Stomach (tissue), 9 donors: ENCODE results near the gene BMPR2. TPM values are rescaled to one million over a fixed set of nuclear protein-coding genes. Genes with fewer than 3 reads are reported as not detected.
"Not testable (repeated sequence)": the region's sequence is repeated elsewhere in the genome, so short reads cannot be mapped to it uniquely, and the experiment has no call there.

Experiments used
- DNase-seq, 2 donors: peaks; one replicate each; pipeline versions ENCODE4 v3.0.0 to v3.0.0-alpha.2; 2013 to 2019
- H3K27ac ChIP-seq, 5 donors: fragments of 200-600 bp in 4 of 5; sonication (generic) in 4 of 5; one replicate each; pipeline ENCODE4 v1.5.1; 2013 to 2019; ENCODE audit warnings: mild to moderate bottlenecking in 1 of 5, moderate library complexity in 1 of 5
- H3K27me3 ChIP-seq, 3 donors: fragments of 200-600 bp; sonication (generic); one replicate each; pipeline ENCODE4 v1.5.1; 2017 to 2019; ENCODE audit warnings: mixed run types in 1 of 3
- H3K36me3 ChIP-seq, 4 donors: fragments of 200-600 bp; sonication (generic); 1 replicate in 3 of 4; 2 replicates in 1 of 4; pipeline ENCODE4 v1.5.1; 2016 to 2019
- H3K4me1 ChIP-seq, 4 donors: fragments of 200-600 bp; sonication (generic); one replicate each; pipeline ENCODE4 v1.5.1; 2016 to 2019
- H3K4me3 ChIP-seq, 4 donors: fragments of 200-600 bp; sonication (generic) in 3 of 4; one replicate each; pipeline ENCODE4 v1.5.1; 2016 to 2019; ENCODE audit warnings: mild to moderate bottlenecking in 1 of 4
- H3K9me3 ChIP-seq, 4 donors: fragments of 200-600 bp; sonication (generic); one replicate each; pipeline ENCODE4 v1.5.1; 2016 to 2019
- EP300 ChIP-seq: sonication (generic); formaldehyde crosslinking; IDR thresholded peaks from one replicate; pipeline ENCODE4 v1.6.1; 2017; ENCODE audit warnings: antibody characterized with exemption
- POLR2A ChIP-seq, 4 donors: fragments of 450-650 bp; IDR thresholded peaks; one replicate each; pipeline ENCODE4 v1.6.1; 2016; ENCODE audit warnings: antibody characterized with exemption in 4 of 4, control low read depth in 2 of 4, mild to moderate bottlenecking in 1 of 4, moderate library complexity in 1 of 4
- POLR2AphosphoS5 ChIP-seq, 3 donors: sonication (generic); formaldehyde crosslinking; IDR thresholded peaks; one replicate each; pipeline ENCODE4 v1.6.1; 2016; ENCODE audit warnings: antibody characterized with exemption in 3 of 3
- WGBS, 5 donors: extraction: QIAGEN DNeasy Blood & Tissue Kit in 3 of 5; methylation state at CpG; one replicate each; pipeline versions ENCODE4 v1.1.5 to v1.1.7; 2013 to 2018; 5-methylcytosine and 5-hydroxymethylcytosine counted together
- intact Hi-C: fragments of 100-400 bp; cut with DNase I; formaldehyde crosslinking; loops from one replicate; pipeline ENCODE4 v1.15.1; 2023; ENCODE audit warnings: low total_unique reads
- polyA plus RNA-seq, 3 donors: library from polyadenylated mRNA; stranded (reverse); fragments of 200-250 nt; gene quantifications; one replicate each; pipeline ENCODE4 v1.2.3, GENCODE V29; 2013
- total RNA-seq, 5 donors: library from RNA; depleted of rRNA; stranded (reverse); fragments of >200 nt; gene quantifications; one replicate each; pipeline versions ENCODE4 v1.1.0 to v1.2.3, GENCODE V29; 2014 to 2016
- TF ChIP-seq, protein P1 (sequence below), 7 experiments: fragments of 450-650 bp in 4 of 7; fragments of 200-600 bp in 3 of 7; sonication (generic) in 3 of 7; IDR thresholded peaks; one replicate each; pipeline ENCODE4 v1.5.1; 2016 to 2019; ENCODE audit warnings: antibody characterized with exemption in 7 of 7, control low read depth in 2 of 7, mild to moderate bottlenecking in 1 of 7
- donor health status: healthy with polysubstance abuse.
- donor health status: Bipolar disorder and iron deficiency.
- donor health status: healthy.

Gene BMPR2
- total and polyA plus RNA-seq, 8 donors: 2.8 to 48.3 (median 16.2) TPM

DNA sequence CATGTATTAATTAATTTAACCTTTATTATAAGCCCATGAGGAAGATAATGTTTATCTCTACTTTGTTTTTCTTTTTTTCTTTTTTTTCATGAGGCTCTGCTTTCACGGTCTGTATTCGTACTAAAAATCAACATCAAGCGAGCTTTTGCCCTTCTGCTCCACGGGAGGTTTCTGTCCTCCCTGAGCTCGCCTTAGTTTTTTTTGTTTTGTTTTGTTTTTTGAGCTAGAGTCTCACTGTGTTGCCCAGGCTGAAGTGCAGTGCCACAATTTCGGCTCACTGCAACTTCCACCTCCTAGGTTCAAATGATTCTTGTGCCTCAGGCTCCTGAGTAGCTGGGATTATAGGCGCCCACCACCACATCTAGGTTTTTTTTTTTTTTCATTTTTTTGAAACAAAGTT is 29.9 kb upstream of the BMPR2 start:
- Histone ChIP-seq H3K9me3 (no peaks in the 10 kb centered on the region), H3K36me3 (no peaks in the 10 kb centered on the region), H3K4me3 (no peak overlapping the region), H3K27me3 (no peaks in the 10 kb centered on the region), H3K27ac (no peak overlapping the region), H3K4me1 (no peaks in the 10 kb centered on the region)
- intact Hi-C loops: no loop called here
- TF ChIP-seq POLR2AphosphoS5 (IDR thresholded peaks at IDR 0.05) (no peak), EP300 (no peak), POLR2A (IDR thresholded peaks at IDR 0.05) (no peak)
- TF ChIP-seq, protein P1, sequence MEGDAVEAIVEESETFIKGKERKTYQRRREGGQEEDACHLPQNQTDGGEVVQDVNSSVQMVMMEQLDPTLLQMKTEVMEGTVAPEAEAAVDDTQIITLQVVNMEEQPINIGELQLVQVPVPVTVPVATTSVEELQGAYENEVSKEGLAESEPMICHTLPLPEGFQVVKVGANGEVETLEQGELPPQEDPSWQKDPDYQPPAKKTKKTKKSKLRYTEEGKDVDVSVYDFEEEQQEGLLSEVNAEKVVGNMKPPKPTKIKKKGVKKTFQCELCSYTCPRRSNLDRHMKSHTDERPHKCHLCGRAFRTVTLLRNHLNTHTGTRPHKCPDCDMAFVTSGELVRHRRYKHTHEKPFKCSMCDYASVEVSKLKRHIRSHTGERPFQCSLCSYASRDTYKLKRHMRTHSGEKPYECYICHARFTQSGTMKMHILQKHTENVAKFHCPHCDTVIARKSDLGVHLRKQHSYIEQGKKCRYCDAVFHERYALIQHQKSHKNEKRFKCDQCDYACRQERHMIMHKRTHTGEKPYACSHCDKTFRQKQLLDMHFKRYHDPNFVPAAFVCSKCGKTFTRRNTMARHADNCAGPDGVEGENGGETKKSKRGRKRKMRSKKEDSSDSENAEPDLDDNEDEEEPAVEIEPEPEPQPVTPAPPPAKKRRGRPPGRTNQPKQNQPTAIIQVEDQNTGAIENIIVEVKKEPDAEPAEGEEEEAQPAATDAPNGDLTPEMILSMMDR (IDR thresholded peaks at IDR 0.05): no peak
- WGBS, 5 donors: 88 to 94% (median 93%) methylated on average over 7 of the region's 7 CpGs
- no peak for DNase-seq

DNA sequence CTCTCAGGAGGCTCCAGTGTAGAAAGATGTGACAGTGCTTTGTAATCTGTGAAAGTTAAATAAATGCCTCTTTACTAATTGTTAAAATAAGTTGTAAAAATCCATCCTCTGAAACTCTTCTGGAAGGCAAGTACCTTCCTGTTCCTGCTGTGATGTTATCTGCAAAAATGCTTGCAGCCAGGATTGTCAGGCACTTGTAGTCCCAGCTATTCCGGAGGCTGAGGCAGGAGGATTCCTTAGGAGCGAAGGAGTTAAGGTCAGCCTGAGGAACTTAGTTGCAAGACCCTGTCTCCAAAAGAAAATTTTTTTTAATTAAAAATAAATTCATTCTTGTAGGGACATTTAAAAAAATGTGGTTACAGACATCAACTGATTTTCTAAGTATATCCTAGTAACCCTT is 22.7 kb upstream of the BMPR2 start:
- no peaks in the 10 kb centered on the region for H3K36me3 ChIP-seq
- H3K27ac ChIP-seq: no peak overlapping the region
- no peaks in the 10 kb centered on the region for H3K4me1 ChIP-seq
- TF ChIP-seq EP300 (no peak), POLR2AphosphoS5 (IDR thresholded peaks at IDR 0.05) (no peak), POLR2A (IDR thresholded peaks at IDR 0.05) (no peak)
- TF ChIP-seq, protein P1 (IDR thresholded peaks at IDR 0.05): no peak
- intact Hi-C loops: no loop called here
- no peaks in the 10 kb centered on the region for H3K27me3 ChIP-seq
- no peak for DNase-seq
- H3K9me3 ChIP-seq: no peaks in the 10 kb centered on the region
- 88 to 97% (median 95%) methylated on average over 2 of the region's 2 CpGs for WGBS, 5 donors
- H3K4me3 ChIP-seq: no peak overlapping the region

DNA sequence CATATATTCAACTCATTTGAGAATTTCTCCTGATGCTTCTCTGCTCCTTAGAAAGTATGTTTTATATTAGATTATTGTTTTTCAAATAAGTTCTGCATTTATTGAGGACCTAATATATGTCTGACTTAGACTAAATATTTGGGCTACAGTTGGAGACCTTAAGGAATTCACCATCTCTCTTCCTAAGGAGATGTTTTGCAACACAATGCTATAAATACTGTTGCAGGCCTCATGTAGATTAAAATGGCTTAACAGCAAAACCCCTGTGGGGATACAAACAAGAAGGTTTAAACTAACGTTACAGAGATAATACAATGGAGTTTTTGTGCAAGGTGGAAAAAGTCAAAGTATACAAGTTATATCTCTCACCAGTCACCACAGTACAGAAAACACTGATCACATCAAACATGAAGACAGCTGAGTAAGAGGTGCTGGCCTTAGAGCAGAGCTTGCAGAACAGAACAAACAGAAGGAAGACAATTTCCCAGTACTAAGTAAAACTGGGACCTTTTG is 20.1 kb upstream of the BMPR2 start:
- TF ChIP-seq, protein P1 (IDR thresholded peaks at IDR 0.05): no peak
- TF ChIP-seq POLR2A (IDR thresholded peaks at IDR 0.05): no peak
- no peaks in the 10 kb centered on the region for H3K9me3 ChIP-seq
- H3K4me3 ChIP-seq: no peak overlapping the region
- no peak for DNase-seq
- 26 to 65% (median 41%) methylated on average over 1 of the region's 1 CpG for WGBS, 5 donors
- no peak overlapping the region for H3K27ac ChIP-seq
- no peaks in the 10 kb centered on the region for H3K4me1 ChIP-seq
- intact Hi-C loops: no loop called here
- peaks cover 0 to 4% (median 0%) of the 10 kb centered on the region in 4 donors for H3K36me3 ChIP-seq
- no peaks in the 10 kb centered on the region for H3K27me3 ChIP-seq

DNA sequence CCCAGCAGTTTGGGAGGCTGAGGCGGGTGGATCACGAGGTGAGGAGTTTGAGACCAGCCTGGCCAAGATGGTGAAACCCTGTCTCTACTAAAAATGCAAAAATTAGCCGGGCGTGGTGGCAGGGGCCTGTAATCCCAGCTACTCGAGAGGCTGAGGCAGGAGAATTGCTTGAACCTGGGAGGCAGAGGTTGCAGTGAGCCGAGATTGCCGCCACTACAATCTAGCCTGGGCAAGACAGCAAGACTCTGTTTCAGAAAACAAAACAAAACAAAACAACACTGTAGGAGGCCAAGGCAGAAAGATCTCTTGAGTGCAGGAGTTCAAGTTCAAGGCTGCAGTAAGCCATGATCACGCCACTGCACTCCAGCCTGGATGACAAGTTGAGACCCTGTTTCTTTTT is 17.2 kb upstream of the BMPR2 start:
- 95 to 97% (median 96%) methylated on average over 8 of the region's 8 CpGs for WGBS, 5 donors
- H3K27me3 ChIP-seq, H3K36me3 ChIP-seq, H3K4me1 ChIP-seq, DNase-seq, intact Hi-C loops, H3K27ac ChIP-seq, H3K9me3 ChIP-seq, H3K4me3 ChIP-seq: not testable (repeated sequence)

DNA sequence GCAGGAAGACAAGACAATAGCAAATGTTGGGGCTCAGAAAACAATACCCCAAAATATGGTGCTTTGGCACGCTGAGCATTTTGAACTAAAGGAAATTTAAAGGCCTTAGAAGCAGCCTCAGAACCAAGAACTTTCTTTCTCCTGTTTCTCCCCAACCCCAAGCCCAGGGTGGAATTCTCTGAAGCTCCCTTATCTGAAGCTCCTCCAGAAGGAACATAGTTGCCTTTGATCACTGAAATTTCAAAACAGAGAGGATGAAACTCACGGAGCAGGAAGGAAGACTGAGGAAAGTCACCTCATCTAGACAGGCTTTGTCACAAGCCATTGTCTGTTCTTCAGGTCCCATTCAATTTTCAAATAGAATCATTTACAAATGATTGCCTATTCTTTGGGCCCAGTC is 15.5 kb upstream of the BMPR2 start:
- TF ChIP-seq, protein P1 (IDR thresholded peaks at IDR 0.05): no peak
- no peak for TF ChIP-seq EP300
- no peak for TF ChIP-seq POLR2A (IDR thresholded peaks at IDR 0.05)
- no peak for TF ChIP-seq POLR2AphosphoS5 (IDR thresholded peaks at IDR 0.05)
- Histone ChIP-seq H3K27ac (no peak overlapping the region), H3K4me3 (no peak overlapping the region), H3K27me3 (no peaks in the 10 kb centered on the region), H3K9me3 (no peaks in the 10 kb centered on the region), H3K4me1 (no peaks in the 10 kb centered on the region), H3K36me3 (peaks cover 0 to 4% (median 0%) of the 10 kb centered on the region in 4 donors)
- WGBS, 5 donors: 83 to 97% (median 89%) methylated on average over 2 of the region's 2 CpGs
- DNase-seq: no peak
- intact Hi-C loops: no loop called here
